ENCODE data around the gene HNMT.

HNMT gene

DNA sequence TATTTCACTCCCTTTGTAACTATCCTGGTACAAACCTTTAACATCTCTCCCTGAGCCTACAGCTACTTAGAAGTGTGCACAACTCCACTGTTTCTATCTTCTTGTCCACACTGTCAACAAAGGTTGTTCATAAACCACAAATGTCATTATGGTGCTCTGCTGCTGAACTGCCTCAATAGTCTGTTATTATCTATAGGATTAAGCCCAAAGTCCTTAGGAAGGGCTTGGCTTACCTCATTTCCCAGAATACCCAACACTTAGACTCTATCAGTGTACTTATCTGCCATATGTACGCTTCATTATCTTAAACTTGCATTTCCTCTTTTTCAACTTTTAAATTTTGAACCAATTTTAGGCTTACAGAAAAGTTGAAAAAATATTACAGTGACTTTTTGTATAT, 94.2 kb downstream of the HNMT start:
- TF ChIP-seq, protein P1, sequence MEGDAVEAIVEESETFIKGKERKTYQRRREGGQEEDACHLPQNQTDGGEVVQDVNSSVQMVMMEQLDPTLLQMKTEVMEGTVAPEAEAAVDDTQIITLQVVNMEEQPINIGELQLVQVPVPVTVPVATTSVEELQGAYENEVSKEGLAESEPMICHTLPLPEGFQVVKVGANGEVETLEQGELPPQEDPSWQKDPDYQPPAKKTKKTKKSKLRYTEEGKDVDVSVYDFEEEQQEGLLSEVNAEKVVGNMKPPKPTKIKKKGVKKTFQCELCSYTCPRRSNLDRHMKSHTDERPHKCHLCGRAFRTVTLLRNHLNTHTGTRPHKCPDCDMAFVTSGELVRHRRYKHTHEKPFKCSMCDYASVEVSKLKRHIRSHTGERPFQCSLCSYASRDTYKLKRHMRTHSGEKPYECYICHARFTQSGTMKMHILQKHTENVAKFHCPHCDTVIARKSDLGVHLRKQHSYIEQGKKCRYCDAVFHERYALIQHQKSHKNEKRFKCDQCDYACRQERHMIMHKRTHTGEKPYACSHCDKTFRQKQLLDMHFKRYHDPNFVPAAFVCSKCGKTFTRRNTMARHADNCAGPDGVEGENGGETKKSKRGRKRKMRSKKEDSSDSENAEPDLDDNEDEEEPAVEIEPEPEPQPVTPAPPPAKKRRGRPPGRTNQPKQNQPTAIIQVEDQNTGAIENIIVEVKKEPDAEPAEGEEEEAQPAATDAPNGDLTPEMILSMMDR (IDR thresholded peaks at IDR 0.05; ENCODE audit: low read depth, low read length) = no peak
- H3K4me3 ChIP-seq (ENCODE audit: low read depth, low read length) = no peak overlapping the region

DNA sequence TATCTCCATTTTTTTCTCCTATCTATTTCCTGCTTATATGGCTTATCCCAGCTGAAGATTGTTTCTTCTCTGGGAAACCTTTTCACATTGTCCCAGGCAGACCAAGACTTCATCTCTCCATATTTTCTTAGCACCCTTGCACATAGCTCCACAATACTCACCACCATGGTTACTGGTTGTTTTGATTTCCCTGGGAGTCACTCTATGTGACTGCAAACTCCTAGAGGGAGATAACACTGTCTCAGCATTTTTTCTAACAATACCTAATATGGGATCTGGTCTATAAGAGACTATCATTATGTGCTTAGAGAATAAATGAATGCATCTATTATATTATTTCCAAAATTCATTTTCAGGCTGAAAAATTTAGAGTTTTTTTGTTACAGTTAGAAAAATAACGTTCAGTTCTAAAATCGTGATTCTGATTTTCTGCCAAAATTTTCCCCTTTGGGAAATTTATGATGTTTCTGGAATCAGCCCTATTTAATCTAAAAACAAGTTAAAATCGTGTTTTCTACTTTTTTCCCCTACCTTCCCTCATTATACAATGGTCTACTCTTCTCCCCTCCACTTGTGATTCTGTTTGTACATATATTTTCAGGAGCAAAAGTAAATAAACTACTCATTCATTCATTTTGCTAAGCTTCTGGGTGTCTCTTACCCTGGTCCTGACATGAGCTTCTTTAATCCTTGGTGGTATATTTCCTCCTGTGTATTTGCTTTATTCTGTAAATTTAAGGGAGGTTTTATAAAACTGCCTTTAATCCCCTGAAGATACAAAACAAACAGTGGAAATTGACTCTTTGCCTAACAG, 95.4 kb downstream of the HNMT start:
- no peak overlapping the region for H3K4me3 ChIP-seq (ENCODE audit: low read depth, low read length)
- TF ChIP-seq, protein P1 (IDR thresholded peaks at IDR 0.05; ENCODE audit: low read depth, low read length) = no peak

DNA sequence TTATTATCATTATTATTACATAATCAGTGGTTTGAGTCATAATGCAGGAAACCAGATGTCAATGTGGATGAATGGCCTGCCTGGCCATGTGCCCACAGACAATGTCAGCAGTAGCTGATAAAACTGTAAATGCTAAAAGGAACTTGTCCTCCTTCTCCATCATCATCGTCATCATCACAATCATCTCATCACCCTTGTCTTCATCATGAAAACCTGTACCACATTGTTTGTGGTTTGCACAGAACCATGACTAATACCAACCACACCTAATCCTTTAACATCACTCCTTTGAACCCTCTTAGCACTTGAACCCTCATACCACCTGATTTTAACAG, 96.0 kb downstream of the HNMT start:
- no peak overlapping the region for H3K4me3 ChIP-seq (ENCODE audit: low read depth, low read length)
- TF ChIP-seq, protein P1 (IDR thresholded peaks at IDR 0.05; ENCODE audit: low read depth, low read length) = no peak

DNA sequence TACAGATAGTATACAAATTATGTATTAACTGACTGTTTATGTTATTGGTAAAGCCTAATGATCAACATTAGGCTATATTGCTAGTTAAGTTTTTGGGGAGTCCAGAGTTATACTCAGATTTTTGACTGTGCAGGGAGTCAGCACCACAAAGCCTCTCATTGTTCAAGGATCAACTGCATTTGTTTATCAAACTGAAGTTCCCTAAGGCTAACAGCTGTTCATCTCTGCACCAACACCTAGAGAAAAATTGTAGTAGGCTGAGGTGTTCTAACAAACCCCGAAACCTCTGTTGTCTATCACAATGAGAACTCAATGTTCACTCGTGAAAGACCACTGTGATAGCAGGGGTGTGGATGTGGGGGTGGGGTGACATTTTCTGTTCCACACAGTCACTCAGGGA, 97.7 kb downstream of the HNMT start:
- TF ChIP-seq, protein P1 (IDR thresholded peaks at IDR 0.05; ENCODE audit: low read depth, low read length) = no peak
- H3K4me3 ChIP-seq (ENCODE audit: low read depth, low read length) = no peak overlapping the region

DNA sequence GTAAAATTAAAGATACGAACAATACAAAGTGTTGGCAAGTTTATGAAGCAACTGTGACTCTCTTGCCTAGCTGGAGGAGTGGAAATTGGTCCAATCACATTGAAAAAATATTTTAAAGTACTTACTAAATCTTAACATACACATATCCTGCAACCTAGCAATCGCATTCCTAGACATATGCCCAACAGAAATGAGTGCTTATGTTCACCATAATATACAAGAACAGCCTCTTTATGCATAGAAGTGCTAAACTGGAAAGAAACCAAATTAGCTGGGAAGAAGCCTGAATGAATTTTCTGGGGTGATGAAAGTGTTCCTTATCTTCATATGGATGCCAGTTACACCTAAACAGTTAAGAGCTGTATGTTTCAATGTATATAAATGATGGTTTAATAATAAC, 98.9 kb downstream of the HNMT start:
- no peak overlapping the region for H3K4me3 ChIP-seq (ENCODE audit: low read depth, low read length)
- TF ChIP-seq, protein P1 (IDR thresholded peaks at IDR 0.05; ENCODE audit: low read depth, low read length) = no peak
